HepG2 (cell line): ENCODE data around the gene STYK1. TPM values are rescaled to one million over a fixed set of nuclear protein-coding genes. Genes with fewer than 3 reads are reported as not detected.

Experiments
- AGO1 ChIP-seq: fragments of 200-400 bp; formaldehyde crosslinking; IDR thresholded peaks from 2 replicates; pipeline ENCODE4 v1.6.1; 2017; ENCODE audit warnings: mild to moderate bottlenecking, low read depth, low read length, moderate library complexity; ENCODE audit not compliant: poor library complexity, severe bottlenecking
- ATF5 ChIP-seq: sonication (generic); formaldehyde crosslinking; IDR thresholded peaks from 2 replicates; pipeline ENCODE4 v1.4.0; 2020; ENCODE audit warnings: mild to moderate bottlenecking, low read depth, missing genetic modification reagents
- CBX5 ChIP-seq: sonication (generic); formaldehyde crosslinking; IDR thresholded peaks from 2 replicates; pipeline ENCODE4 v1.4.0; 2020; ENCODE audit warnings: missing genetic modification reagents, borderline replicate concordance
- FLYWCH1 ChIP-seq: sonication (generic); formaldehyde crosslinking; IDR thresholded peaks from 2 replicates; pipeline ENCODE4 v1.8.1; 2023; ENCODE audit warnings: mild to moderate bottlenecking, missing genetic modification reagents
- GABPB1 ChIP-seq: IDR thresholded peaks from 2 replicates; pipeline ENCODE4 v1.6.1; 2016; ENCODE audit warnings: mild to moderate bottlenecking, missing genetic modification reagents, moderate library complexity, missing compliant biosample characterization
- GATA4 ChIP-seq: sonication (generic); IDR thresholded peaks from 2 replicates; pipeline ENCODE4 v1.6.1; 2016; ENCODE audit warnings: antibody characterized with exemption, low read depth, borderline replicate concordance
- GATAD2A ChIP-seq: IDR thresholded peaks from 2 replicates; pipeline ENCODE4 v1.6.1; 2016
- GPN1 ChIP-seq: sonication (generic); formaldehyde crosslinking; IDR thresholded peaks from 2 replicates; pipeline ENCODE4 v1.5.1; 2020; ENCODE audit warnings: missing genetic modification reagents, borderline replicate concordance
- HMG20A ChIP-seq: IDR thresholded peaks from 2 replicates; pipeline ENCODE4 v1.6.1; 2016; ENCODE audit warnings: borderline replicate concordance
- JARID2 ChIP-seq: sonication (generic); formaldehyde crosslinking; IDR thresholded peaks from 2 replicates; pipeline ENCODE4 v1.8.1; 2023; ENCODE audit warnings: missing genetic modification reagents, inconsistent platforms; ENCODE audit not compliant: insufficient replicate concordance
- KDM6A ChIP-seq: IDR thresholded peaks from 2 replicates; pipeline ENCODE4 v1.6.1; 2016; ENCODE audit warnings: low read depth
- MTF2 ChIP-seq: sonication (generic); formaldehyde crosslinking; IDR thresholded peaks from 2 replicates; pipeline ENCODE4 v1.5.0; 2020; ENCODE audit warnings: missing genetic modification reagents, borderline replicate concordance
- PRDM15 ChIP-seq: sonication (generic); formaldehyde crosslinking; IDR thresholded peaks from 2 replicates; pipeline ENCODE4 v1.4.0; 2020; ENCODE audit warnings: missing genetic modification reagents
- TBL1XR1 ChIP-seq: fragments of 150-350 bp; IDR thresholded peaks from 2 replicates; pipeline ENCODE4 v1.6.1; 2014; ENCODE audit warnings: borderline replicate concordance, low read length; ENCODE audit not compliant: partially characterized antibody
- ZFP1 ChIP-seq: IDR thresholded peaks from 2 replicates; pipeline ENCODE4 v1.6.1; 2016
- ZFP36 ChIP-seq: fragments of 150-350 bp; IDR thresholded peaks from 2 replicates; pipeline ENCODE4 v1.6.1; 2018; ENCODE audit warnings: borderline replicate concordance, low read length, low read depth; ENCODE audit not compliant: partially characterized antibody
- ZFP37 ChIP-seq: sonication (generic); formaldehyde crosslinking; IDR thresholded peaks from 2 replicates; pipeline ENCODE4 v1.4.0; 2020; ENCODE audit warnings: missing genetic modification reagents, borderline replicate concordance
- ZFP62 ChIP-seq: sonication (generic); formaldehyde crosslinking; IDR thresholded peaks from 2 replicates; pipeline ENCODE4 v1.4.0; 2020; ENCODE audit warnings: missing genetic modification reagents
- ZIK1 ChIP-seq: sonication (generic); formaldehyde crosslinking; IDR thresholded peaks from 2 replicates; pipeline ENCODE4 v1.5.0; 2020; ENCODE audit warnings: mild to moderate bottlenecking, low read depth, missing genetic modification reagents, borderline replicate concordance
- ZNF224 ChIP-seq: sonication (generic); formaldehyde crosslinking; IDR thresholded peaks from 2 replicates; pipeline ENCODE4 v1.5.0; 2020; ENCODE audit warnings: mild to moderate bottlenecking, missing genetic modification reagents
- ZNF629 ChIP-seq: sonication (generic); formaldehyde crosslinking; conservative IDR thresholded peaks from 2 replicates; pipeline ENCODE4 v1.5.0; 2020; ENCODE audit warnings: missing genetic modification reagents
- ZNF720 ChIP-seq: sonication (generic); formaldehyde crosslinking; IDR thresholded peaks from 2 replicates; pipeline ENCODE4 v1.4.0; 2020; ENCODE audit warnings: missing genetic modification reagents
- ZNF83 ChIP-seq: sonication (generic); formaldehyde crosslinking; IDR thresholded peaks from 2 replicates; pipeline ENCODE4 v1.4.0; 2020; ENCODE audit warnings: missing genetic modification reagents, mild to moderate bottlenecking, borderline replicate concordance
- ZSCAN21 ChIP-seq: sonication (generic); formaldehyde crosslinking; IDR thresholded peaks from 2 replicates; pipeline ENCODE4 v1.8.0; 2022; ENCODE audit warnings: mild to moderate bottlenecking, missing genetic modification reagents, moderate library complexity, borderline replicate concordance
- polyA plus RNA-seq, 8 experiments: library from polyadenylated mRNA; depleted of rRNA in 3 of 8; stranded (reverse) in 7 of 8; unstranded in 1 of 8; fragments of >200 nt; fragmentation: Illumina TruSeq in 4 of 8; extraction: Trizol in 4 of 8; gene quantifications; 2 replicates each; pipeline versions ENCODE4 v1.2.1 to v1.2.3, GENCODE V29; 2011 to 2016; ENCODE audit warnings: low read depth in 4 of 8, missing spikeins in 1 of 8, mixed read lengths in 1 of 8; ENCODE audit not compliant: insufficient read depth in 1 of 8
- total RNA-seq, 5 experiments: library from RNA; depleted of rRNA; stranded (reverse); fragments of >200 nt; fragmentation: Illumina TruSeq; extraction: Trizol; gene quantifications; 2 replicates each; pipeline ENCODE4 v1.2.3, GENCODE V29; 2016; ENCODE audit warnings: low read depth in 1 of 5
- TF ChIP-seq, protein P1 (sequence below): sonication (generic); formaldehyde crosslinking; IDR thresholded peaks from 2 replicates; pipeline ENCODE4 v1.4.0; 2020; ENCODE audit warnings: mild to moderate bottlenecking, missing genetic modification reagents

Gene STYK1
- total and polyA plus RNA-seq, 2 of the 13 experiments (the other 11 are each of a cell fraction or from before 2014, with no cell fraction given): not detected

DNA sequence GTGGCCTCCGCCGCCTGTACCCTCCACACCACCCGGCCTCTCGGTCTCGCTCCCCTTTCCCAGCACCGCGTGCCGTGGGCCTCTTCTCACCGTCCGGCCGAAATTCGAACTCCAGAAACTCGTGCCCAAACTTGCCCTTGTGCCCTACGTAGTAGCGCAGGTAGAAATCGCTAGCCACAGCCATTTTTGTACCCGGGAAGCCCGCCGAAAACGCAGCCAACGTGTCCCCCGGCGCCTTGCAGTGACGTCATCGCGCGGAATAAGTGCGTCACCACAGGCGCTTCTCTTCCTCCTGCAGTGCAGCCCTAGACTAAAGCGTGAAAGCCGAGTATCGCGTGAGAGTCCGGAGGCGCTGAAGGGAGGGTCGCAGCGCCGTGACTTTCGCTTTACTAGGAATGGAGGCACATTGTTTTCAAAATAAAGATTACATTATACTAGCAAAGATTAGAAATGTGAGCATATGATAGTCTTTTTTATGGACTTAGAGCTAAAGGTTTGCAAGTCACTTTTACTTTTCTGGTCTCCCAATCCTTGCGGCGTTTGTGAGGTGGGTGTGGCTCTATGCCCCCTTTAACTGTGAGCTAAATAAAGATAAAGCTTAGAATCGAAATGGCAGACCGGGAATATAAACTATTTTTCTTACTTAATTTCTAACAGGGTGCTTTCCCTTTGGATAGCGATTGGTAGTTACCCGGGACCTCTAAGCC is 60.4 kb downstream of the STYK1 start, which contains the start of gene MAGOHB (continued):
- TF ChIP-seq TBL1XR1 (no peak), JARID2 (CRISPR knock-in tag) (peak; percentile 39), MTF2 (CRISPR knock-in tag) (no peak), GPN1 (no peak), AGO1 (peak; percentile 64), ZFP62 (CRISPR knock-in tag) (0 out of 2 replicates have a peak, but pooled peaks have one; percentile 29), ZNF83 (no peak), KDM6A (CRISPR knock-in tag) (no peak), ZFP37 (CRISPR knock-in tag) (no peak), CBX5 (CRISPR knock-in tag) (peak; percentile 95), PRDM15 (no peak), HMG20A (CRISPR knock-in tag) (0 out of 2 replicates have a peak, but pooled peaks have one; percentile 23), ZNF629 (CRISPR knock-in tag) (0 out of 2 replicates have a peak, but pooled peaks have one; percentile 36), GABPB1 (CRISPR knock-in tag) (peak; percentile 93), ZFP36 (no peak), FLYWCH1 (CRISPR knock-in tag) (no peak), ZNF720 (CRISPR knock-in tag) (no peak), GATAD2A (CRISPR knock-in tag) (peak; percentile 77), ZIK1 (CRISPR knock-in tag) (no peak; the same call in 1 of the 2 replicates), GATA4 (no peak), ZSCAN21 (CRISPR knock-in tag) (no peak), ATF5 (CRISPR knock-in tag) (no peak), ZNF224 (0 out of 2 replicates have a peak, but pooled peaks have one; percentile 48), ZFP1 (CRISPR knock-in tag) (peak; percentile 30; the same call in 1 of the 2 replicates)
- TF ChIP-seq, protein P1, sequence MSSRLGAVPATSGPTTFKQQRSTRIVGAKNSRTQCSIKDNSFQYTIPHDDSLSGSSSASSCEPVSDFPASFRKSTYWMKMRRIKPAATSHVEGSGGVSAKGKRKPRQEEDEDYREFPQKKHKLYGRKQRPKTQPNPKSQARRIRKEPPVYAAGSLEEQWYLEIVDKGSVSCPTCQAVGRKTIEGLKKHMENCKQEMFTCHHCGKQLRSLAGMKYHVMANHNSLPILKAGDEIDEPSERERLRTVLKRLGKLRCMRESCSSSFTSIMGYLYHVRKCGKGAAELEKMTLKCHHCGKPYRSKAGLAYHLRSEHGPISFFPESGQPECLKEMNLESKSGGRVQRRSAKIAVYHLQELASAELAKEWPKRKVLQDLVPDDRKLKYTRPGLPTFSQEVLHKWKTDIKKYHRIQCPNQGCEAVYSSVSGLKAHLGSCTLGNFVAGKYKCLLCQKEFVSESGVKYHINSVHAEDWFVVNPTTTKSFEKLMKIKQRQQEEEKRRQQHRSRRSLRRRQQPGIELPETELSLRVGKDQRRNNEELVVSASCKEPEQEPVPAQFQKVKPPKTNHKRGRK (CRISPR knock-in tag): no peak
